Neural cell (in vitro differentiated cells): Measurements from ENCODE around the gene IL20RA. TPM values are rescaled to one million over a fixed set of nuclear protein-coding genes. Genes with fewer than 3 reads are reported as not detected.

Experiments
- H2AFZ ChIP-seq: fragments of 200-600, 300-800 bp; sonication (generic), shearing (Covaris generic); 2 replicates; pipeline ENCODE4 v1.6.0; 2014; ENCODE audit warnings: low read depth, mild to moderate bottlenecking, antibody characterized with exemption, low read length, moderate library complexity
- H3F3A ChIP-seq: fragments of 200-600 bp; shearing (Covaris generic); 2 replicates; pipeline ENCODE4 v1.6.1; 2016; ENCODE audit warnings: mild to moderate bottlenecking, moderate library complexity, mixed read lengths, antibody characterized with exemption, low read length; ENCODE audit not compliant: insufficient read depth, poor library complexity, severe bottlenecking
- H3K27ac ChIP-seq: fragments of 200-600, 300-800 bp; sonication (generic), shearing (Covaris generic); 2 replicates; pipeline ENCODE4 v1.5.1; 2014; ENCODE audit warnings: mild to moderate bottlenecking, low read length, moderate library complexity
- H3K27me3 ChIP-seq: fragments of 300-800, 200-600 bp; sonication (generic), shearing (Covaris generic); 2 replicates; pipeline ENCODE4 v1.6.0; 2014; ENCODE audit warnings: mild to moderate bottlenecking, low read depth, low read length, moderate library complexity; ENCODE audit not compliant: insufficient read depth
- H3K36me3 ChIP-seq: fragments of 300-800, 200-600 bp; sonication (generic), shearing (Covaris generic); 2 replicates; pipeline ENCODE4 v1.5.1; 2014; ENCODE audit warnings: mild to moderate bottlenecking, antibody characterized with exemption, low read length, moderate library complexity; ENCODE audit not compliant: insufficient read depth
- H3K4me2 ChIP-seq: fragments of 300-800, 200-600 bp; sonication (generic), shearing (Covaris generic); 2 replicates; pipeline ENCODE4 v1.6.0; 2014; ENCODE audit warnings: mild to moderate bottlenecking, low read length
- H3K4me3 ChIP-seq: fragments of 300-800, 200-600 bp; sonication (generic), shearing (Covaris generic); 2 replicates; pipeline ENCODE4 v1.5.1; 2014; ENCODE audit warnings: mild to moderate bottlenecking, low read length, moderate library complexity
- H3K79me2 ChIP-seq: fragments of 200-600 bp; shearing (Covaris generic); replicated peaks from 2 replicates; pipeline ENCODE4 v1.6.0; 2014; ENCODE audit warnings: mild to moderate bottlenecking, low read length, moderate library complexity; ENCODE audit not compliant: insufficient read depth
- H3K9ac ChIP-seq: fragments of 300-800, 200-600 bp; sonication (generic), shearing (Covaris generic); 2 replicates; pipeline ENCODE4 v1.6.1; 2016; ENCODE audit warnings: mild to moderate bottlenecking, low read length, mixed read lengths
- H3K9me2 ChIP-seq: fragments of 200-600 bp; shearing (Covaris generic); 2 replicates; pipeline ENCODE4 v1.6.1; 2016; ENCODE audit warnings: mild to moderate bottlenecking, low read length, mixed read lengths; ENCODE audit not compliant: insufficient read depth
- H3K9me3 ChIP-seq: fragments of 200-600, 300-800 bp; sonication (generic), shearing (Covaris generic); 2 replicates; pipeline ENCODE4 v1.6.1; 2016; ENCODE audit warnings: mild to moderate bottlenecking, mixed run types, low read length, moderate library complexity, mixed read lengths
- H4K20me1 ChIP-seq: fragments of 200-600 bp; shearing (Covaris generic); 2 replicates; pipeline ENCODE4 v1.6.1; 2016; ENCODE audit warnings: mild to moderate bottlenecking, mixed run types; ENCODE audit not compliant: insufficient read depth
- EP300 ChIP-seq: fragments of 450-650 bp; conservative IDR thresholded peaks from 2 replicates; pipeline ENCODE4 v1.6.1; 2014; ENCODE audit warnings: antibody characterized with exemption, mild to moderate bottlenecking, moderate library complexity; ENCODE audit not compliant: poor library complexity, severe bottlenecking
- EZH2 ChIP-seq: fragments of 200-600, 300-800 bp; shearing (Covaris generic), sonication (generic); IDR thresholded peaks from 2 replicates; pipeline ENCODE4 v1.6.1; 2014; ENCODE audit warnings: antibody characterized with exemption, low read length, borderline replicate concordance, mild to moderate bottlenecking; ENCODE audit not compliant: insufficient read depth, poor library complexity, severe bottlenecking
- MXI1 ChIP-seq: fragments of 450-650 bp; conservative IDR thresholded peaks from 2 replicates; pipeline ENCODE4 v1.6.1; 2014; ENCODE audit warnings: antibody characterized with exemption, mild to moderate bottlenecking; ENCODE audit not compliant: poor library complexity, severe bottlenecking
- POLR2AphosphoS5 ChIP-seq: IDR thresholded peaks from 2 replicates; pipeline ENCODE4 v1.6.1; 2012
- RAD21 ChIP-seq: fragments of 450-650 bp; conservative IDR thresholded peaks from 2 replicates; pipeline ENCODE4 v1.6.1; 2014; ENCODE audit warnings: antibody characterized with exemption, mild to moderate bottlenecking, moderate library complexity
- SMC3 ChIP-seq: fragments of 450-650 bp; conservative IDR thresholded peaks from 2 replicates; pipeline ENCODE4 v1.6.1; 2014; ENCODE audit warnings: antibody characterized with exemption, mild to moderate bottlenecking, moderate library complexity; ENCODE audit not compliant: poor library complexity
- TAF1 ChIP-seq: IDR thresholded peaks from 2 replicates; pipeline ENCODE4 v1.6.1; 2012; ENCODE audit warnings: low read depth
- polyA plus RNA-seq: library from polyadenylated mRNA; depleted of rRNA; stranded (reverse); fragments of >200 nt; gene quantifications from 2 replicates; pipeline ENCODE4 v1.2.3, GENCODE V29; 2014
- TF ChIP-seq, protein P1 (sequence below): IDR thresholded peaks from 2 replicates; pipeline ENCODE4 v1.6.1; 2012; ENCODE audit warnings: borderline replicate concordance
- TF ChIP-seq, protein P2 (sequence below): fragments of 450-650 bp; IDR thresholded peaks from 2 replicates; pipeline ENCODE4 v1.5.1; 2014; ENCODE audit warnings: antibody characterized with exemption, mild to moderate bottlenecking, moderate library complexity; ENCODE audit not compliant: poor library complexity, severe bottlenecking

The IL20RA gene
- polyA plus RNA-seq, 1 donor from 2014 or later, result not detected

DNA sequence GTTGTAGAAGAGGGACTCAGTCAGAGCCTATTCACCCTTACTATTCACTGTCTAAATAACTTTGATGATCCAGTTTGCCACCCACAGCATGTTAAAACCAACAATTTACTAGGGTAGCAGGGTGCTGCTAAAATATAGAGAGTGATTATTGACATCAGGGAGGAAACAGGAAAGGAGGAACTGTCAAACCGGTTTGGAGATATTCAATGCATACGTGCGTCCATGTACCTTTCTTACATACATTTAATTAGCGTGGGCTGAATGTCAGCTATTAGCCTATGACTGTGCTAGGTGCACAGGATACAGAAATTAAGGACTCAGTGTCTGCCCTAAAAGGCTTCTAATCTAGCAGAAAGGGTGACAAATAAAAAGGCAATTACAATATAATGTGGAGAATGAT is 57.2 kb downstream of the IL20RA start:
- no peaks in the 10 kb centered on the region for H3K9me2 ChIP-seq
- no peaks in the 10 kb centered on the region for H4K20me1 ChIP-seq
- H3K4me2 ChIP-seq, result no peak overlapping the region
- H3K36me3 ChIP-seq, result no peaks in the 10 kb centered on the region
- no peaks in the 10 kb centered on the region for H3K9me3 ChIP-seq
- no peaks in the 10 kb centered on the region for H3K79me2 ChIP-seq
- no peaks in the 10 kb centered on the region for H3F3A ChIP-seq
- peaks cover 32% of the 10 kb centered on the region for H3K27me3 ChIP-seq
- H2AFZ ChIP-seq, result no peak overlapping the region
- H3K9ac ChIP-seq, result no peak overlapping the region
- no peak overlapping the region for H3K27ac ChIP-seq
- H3K4me3 ChIP-seq, result no peak overlapping the region
- TF ChIP-seq SMC3, result no peak
- no peak for TF ChIP-seq MXI1
- no peak for TF ChIP-seq TAF1
- no peak for TF ChIP-seq EZH2
- TF ChIP-seq, protein P1, sequence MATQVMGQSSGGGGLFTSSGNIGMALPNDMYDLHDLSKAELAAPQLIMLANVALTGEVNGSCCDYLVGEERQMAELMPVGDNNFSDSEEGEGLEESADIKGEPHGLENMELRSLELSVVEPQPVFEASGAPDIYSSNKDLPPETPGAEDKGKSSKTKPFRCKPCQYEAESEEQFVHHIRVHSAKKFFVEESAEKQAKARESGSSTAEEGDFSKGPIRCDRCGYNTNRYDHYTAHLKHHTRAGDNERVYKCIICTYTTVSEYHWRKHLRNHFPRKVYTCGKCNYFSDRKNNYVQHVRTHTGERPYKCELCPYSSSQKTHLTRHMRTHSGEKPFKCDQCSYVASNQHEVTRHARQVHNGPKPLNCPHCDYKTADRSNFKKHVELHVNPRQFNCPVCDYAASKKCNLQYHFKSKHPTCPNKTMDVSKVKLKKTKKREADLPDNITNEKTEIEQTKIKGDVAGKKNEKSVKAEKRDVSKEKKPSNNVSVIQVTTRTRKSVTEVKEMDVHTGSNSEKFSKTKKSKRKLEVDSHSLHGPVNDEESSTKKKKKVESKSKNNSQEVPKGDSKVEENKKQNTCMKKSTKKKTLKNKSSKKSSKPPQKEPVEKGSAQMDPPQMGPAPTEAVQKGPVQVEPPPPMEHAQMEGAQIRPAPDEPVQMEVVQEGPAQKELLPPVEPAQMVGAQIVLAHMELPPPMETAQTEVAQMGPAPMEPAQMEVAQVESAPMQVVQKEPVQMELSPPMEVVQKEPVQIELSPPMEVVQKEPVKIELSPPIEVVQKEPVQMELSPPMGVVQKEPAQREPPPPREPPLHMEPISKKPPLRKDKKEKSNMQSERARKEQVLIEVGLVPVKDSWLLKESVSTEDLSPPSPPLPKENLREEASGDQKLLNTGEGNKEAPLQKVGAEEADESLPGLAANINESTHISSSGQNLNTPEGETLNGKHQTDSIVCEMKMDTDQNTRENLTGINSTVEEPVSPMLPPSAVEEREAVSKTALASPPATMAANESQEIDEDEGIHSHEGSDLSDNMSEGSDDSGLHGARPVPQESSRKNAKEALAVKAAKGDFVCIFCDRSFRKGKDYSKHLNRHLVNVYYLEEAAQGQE, result no peak
- TF ChIP-seq RAD21, result no peak

DNA sequence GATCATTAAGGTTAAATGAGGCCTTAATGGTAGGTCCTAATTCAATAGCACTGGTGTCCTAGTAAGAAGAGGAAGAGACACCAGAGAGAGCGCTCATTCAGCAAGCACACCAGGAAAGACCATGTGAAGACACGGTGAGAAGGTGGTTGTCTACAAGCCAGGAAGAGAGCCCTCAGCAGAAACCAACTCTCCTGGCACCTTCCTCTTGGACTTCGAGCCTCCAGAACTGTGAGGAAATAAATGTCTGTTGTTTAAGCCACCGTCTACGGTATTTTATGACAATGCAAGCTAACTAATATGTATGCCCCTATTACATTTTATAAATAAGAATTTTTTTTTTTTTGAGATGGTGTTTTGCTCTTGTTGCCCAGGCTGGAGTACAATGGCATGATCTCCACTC is 59.3 kb downstream of the IL20RA start:
- Histone ChIP-seq H3K9me2 (no peaks in the 10 kb centered on the region), H3K4me3 (no peak overlapping the region), H3K36me3 (no peaks in the 10 kb centered on the region), H4K20me1 (no peaks in the 10 kb centered on the region), H3F3A (no peaks in the 10 kb centered on the region), H3K9me3 (no peaks in the 10 kb centered on the region), H2AFZ (no peak overlapping the region), H3K27me3 (peaks cover 24% of the 10 kb centered on the region), H3K27ac (no peak overlapping the region), H3K79me2 (no peaks in the 10 kb centered on the region), H3K9ac (no peak overlapping the region), H3K4me2 (no peak overlapping the region)
- no peak for TF ChIP-seq SMC3
- no peak for TF ChIP-seq POLR2AphosphoS5
- TF ChIP-seq, protein P2, sequence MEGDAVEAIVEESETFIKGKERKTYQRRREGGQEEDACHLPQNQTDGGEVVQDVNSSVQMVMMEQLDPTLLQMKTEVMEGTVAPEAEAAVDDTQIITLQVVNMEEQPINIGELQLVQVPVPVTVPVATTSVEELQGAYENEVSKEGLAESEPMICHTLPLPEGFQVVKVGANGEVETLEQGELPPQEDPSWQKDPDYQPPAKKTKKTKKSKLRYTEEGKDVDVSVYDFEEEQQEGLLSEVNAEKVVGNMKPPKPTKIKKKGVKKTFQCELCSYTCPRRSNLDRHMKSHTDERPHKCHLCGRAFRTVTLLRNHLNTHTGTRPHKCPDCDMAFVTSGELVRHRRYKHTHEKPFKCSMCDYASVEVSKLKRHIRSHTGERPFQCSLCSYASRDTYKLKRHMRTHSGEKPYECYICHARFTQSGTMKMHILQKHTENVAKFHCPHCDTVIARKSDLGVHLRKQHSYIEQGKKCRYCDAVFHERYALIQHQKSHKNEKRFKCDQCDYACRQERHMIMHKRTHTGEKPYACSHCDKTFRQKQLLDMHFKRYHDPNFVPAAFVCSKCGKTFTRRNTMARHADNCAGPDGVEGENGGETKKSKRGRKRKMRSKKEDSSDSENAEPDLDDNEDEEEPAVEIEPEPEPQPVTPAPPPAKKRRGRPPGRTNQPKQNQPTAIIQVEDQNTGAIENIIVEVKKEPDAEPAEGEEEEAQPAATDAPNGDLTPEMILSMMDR, result no peak
- no peak for TF ChIP-seq RAD21
- TF ChIP-seq TAF1, result no peak
- no peak for TF ChIP-seq EP300
- no peak for TF ChIP-seq MXI1
- no peak for TF ChIP-seq EZH2
- TF ChIP-seq, protein P1, result no peak
